Lower leg skin (tissue), 3 donors: ENCODE measurements around the gene TRAPPC1.

Experiments used
- CTCF ChIP-seq, 3 donors: fragments of 450-650 bp; IDR thresholded peaks; one replicate each; pipeline ENCODE4 v1.5.1; 2016; ENCODE audit warnings: antibody characterized with exemption in 3 of 3, mild to moderate bottlenecking in 3 of 3, moderate library complexity in 2 of 3
- POLR2A ChIP-seq, 2 donors: fragments of 450-650 bp; IDR thresholded peaks; one replicate each; pipeline ENCODE4 v1.6.1; 2016 to 2017; ENCODE audit warnings: antibody characterized with exemption in 2 of 2, mild to moderate bottlenecking in 1 of 2, moderate library complexity in 1 of 2

DNA sequence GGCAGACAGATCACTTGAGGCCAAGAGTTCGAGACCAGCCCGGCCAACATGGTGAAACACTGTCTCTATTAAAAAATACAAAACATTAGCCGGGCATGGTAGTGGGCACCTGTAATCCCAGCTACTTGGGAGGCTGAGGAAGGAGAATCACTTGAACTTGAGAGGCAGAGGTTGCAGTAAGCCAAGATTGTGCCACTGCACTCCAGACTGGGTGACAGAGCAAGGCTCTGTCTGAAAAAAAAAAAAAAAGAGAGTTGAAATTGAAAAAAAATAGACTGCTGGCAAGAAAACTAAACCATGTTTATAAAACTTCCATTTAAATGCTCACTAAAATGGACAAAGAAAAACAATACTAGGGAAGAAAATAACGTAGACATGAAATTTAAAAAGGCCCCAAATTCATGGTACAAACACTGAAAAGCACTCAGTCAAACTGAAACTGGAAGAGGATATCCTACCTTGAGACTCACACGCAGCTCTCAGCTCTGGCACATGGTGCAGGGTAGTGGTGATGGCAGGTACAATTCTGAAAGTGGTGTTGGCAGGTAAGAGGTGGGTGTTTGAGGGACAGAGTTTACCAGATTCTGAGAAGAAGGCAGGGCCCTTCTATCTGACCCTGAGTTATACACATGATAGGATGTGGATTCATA is 19.5 kb upstream of the TRAPPC1 start:
- TF ChIP-seq CTCF (IDR thresholded peaks at IDR 0.05), result no peak
- TF ChIP-seq POLR2A (IDR thresholded peaks at IDR 0.05), result no peak
